Adipocyte (in vitro differentiated cells): ENCODE measurements around the gene GRIA3.
"Not testable (repeated sequence)": the region's sequence is repeated elsewhere in the genome, so short reads cannot be mapped to it uniquely, and the experiment has no call there.

ENCODE experiments used
- DNase-seq: peaks from one replicate; pipeline ENCODE4 v3.0.0-alpha.2; 2015; ENCODE audit warnings: low read depth
- H3K27me3 ChIP-seq: replicated peaks from 2 replicates; pipeline ENCODE4 v1.7.0; 2013; ENCODE audit warnings: mild to moderate bottlenecking, low read length, moderate library complexity; ENCODE audit not compliant: control insufficient read depth, insufficient read depth
- H3K36me3 ChIP-seq: 2 replicates; pipeline ENCODE4 v1.7.0; 2013; ENCODE audit warnings: low read length, mild to moderate bottlenecking, moderate library complexity; ENCODE audit not compliant: control insufficient read depth, insufficient read depth, severe bottlenecking
- H3K4me1 ChIP-seq: 2 replicates; pipeline ENCODE4 v1.7.0; 2013; ENCODE audit warnings: mild to moderate bottlenecking, low read length, moderate library complexity; ENCODE audit not compliant: control insufficient read depth, insufficient read depth
- H3K4me3 ChIP-seq: 2 replicates; pipeline ENCODE4 v1.7.0; 2013; ENCODE audit warnings: mild to moderate bottlenecking, low read length, moderate library complexity
- H3K9ac ChIP-seq: 2 replicates; pipeline ENCODE4 v1.7.0; 2013; ENCODE audit warnings: mild to moderate bottlenecking, low read length, moderate library complexity
- H3K9me3 ChIP-seq: 2 replicates; pipeline ENCODE4 v1.7.0; 2013; ENCODE audit warnings: mild to moderate bottlenecking, low read length, moderate library complexity; ENCODE audit not compliant: control insufficient read depth

The GRIA3 gene

DNA sequence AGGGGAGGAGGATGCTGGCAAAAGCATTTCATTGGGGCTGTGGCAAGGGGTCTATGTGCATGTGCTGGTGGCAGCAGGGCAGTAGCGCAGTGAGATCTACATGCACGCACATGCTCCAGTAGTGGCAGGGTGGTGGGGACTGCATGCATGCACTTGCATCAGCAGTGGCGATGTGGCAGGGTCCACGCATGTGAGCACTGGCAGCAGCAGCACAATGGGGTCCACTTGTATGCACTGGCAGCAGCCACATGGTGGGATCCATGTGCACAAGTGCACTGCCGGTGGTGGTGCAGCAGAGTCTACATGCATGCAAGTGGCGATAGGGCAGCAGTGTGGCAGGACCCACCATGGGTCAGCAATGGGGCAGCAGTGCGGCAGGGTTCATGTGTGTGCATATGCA lies 315.7 kb downstream of the GRIA3 start:
- no peak overlapping the region for H3K9ac ChIP-seq
- no peaks in the 10 kb centered on the region for H3K27me3 ChIP-seq
- no peaks in the 10 kb centered on the region for H3K36me3 ChIP-seq
- no peaks in the 10 kb centered on the region for H3K9me3 ChIP-seq
- H3K4me1 ChIP-seq = no peaks in the 10 kb centered on the region
- no peak for DNase-seq
- no peak overlapping the region for H3K4me3 ChIP-seq

GRCh38 chrX:123504047-123504446 lies 320.0 kb downstream of the GRIA3 start:
- no peaks in the 10 kb centered on the region for H3K27me3 ChIP-seq
- H3K4me1 ChIP-seq = no peaks in the 10 kb centered on the region
- H3K36me3 ChIP-seq = no peaks in the 10 kb centered on the region
- H3K4me3 ChIP-seq = no peak overlapping the region
- no peak overlapping the region for H3K9ac ChIP-seq
- peaks cover 4% of the 10 kb centered on the region for H3K9me3 ChIP-seq
- DNase-seq = no peak

- no peak for DNase-seq
- Histone ChIP-seq H3K9me3 (peaks cover 8% of the 10 kb centered on the region), H3K4me3 (no peak overlapping the region), H3K9ac (no peak overlapping the region), H3K36me3 (no peaks in the 10 kb centered on the region), H3K27me3 (no peaks in the 10 kb centered on the region), H3K4me1 (no peaks in the 10 kb centered on the region)
Observed at GRCh38 chrX:123504630-123505270, 320.7 kb downstream of the GRIA3 start.

- no peaks in the 10 kb centered on the region for H3K27me3 ChIP-seq
- peaks cover 12% of the 10 kb centered on the region for H3K9me3 ChIP-seq
- H3K36me3 ChIP-seq = no peaks in the 10 kb centered on the region
- H3K4me3 ChIP-seq = no peak overlapping the region
- H3K9ac ChIP-seq = no peak overlapping the region
- H3K4me1 ChIP-seq = no peaks in the 10 kb centered on the region
- DNase-seq = no peak
Observed at GRCh38 chrX:123513585-123514278, 329.7 kb downstream of the GRIA3 start.

DNA sequence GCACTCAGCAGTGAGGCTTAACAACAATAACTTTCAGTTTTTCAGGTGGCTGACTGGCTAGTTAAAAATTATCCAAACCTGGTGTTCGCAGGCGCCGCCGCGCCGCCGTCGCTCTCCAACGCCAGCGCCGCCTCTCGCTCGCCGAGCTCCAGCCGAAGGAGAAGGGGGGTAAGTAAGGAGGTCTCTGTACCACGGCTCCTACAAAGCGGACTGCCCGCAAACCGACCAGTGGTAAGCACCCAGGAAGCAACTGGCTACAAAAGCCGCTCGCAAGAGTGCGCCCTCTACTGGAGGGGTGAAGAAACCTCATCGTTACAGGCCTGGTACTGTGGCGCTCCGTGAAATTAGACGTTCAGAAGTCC lies 330.2 kb downstream of the GRIA3 start:
- not testable (repeated sequence) for DNase-seq, H3K27me3 ChIP-seq, H3K4me1 ChIP-seq, H3K36me3 ChIP-seq, H3K4me3 ChIP-seq, H3K9ac ChIP-seq
- H3K9me3 ChIP-seq = peaks cover 12% of the 10 kb centered on the region

- peaks cover 7% of the 10 kb centered on the region for H3K9me3 ChIP-seq
- H3K4me3 ChIP-seq = no peak overlapping the region
- no peak for DNase-seq
- no peaks in the 10 kb centered on the region for H3K36me3 ChIP-seq
- H3K27me3 ChIP-seq = no peaks in the 10 kb centered on the region
- no peak overlapping the region for H3K9ac ChIP-seq
- no peaks in the 10 kb centered on the region for H3K4me1 ChIP-seq
Observed at GRCh38 chrX:123518791-123519190, 334.7 kb downstream of the GRIA3 start.

DNA sequence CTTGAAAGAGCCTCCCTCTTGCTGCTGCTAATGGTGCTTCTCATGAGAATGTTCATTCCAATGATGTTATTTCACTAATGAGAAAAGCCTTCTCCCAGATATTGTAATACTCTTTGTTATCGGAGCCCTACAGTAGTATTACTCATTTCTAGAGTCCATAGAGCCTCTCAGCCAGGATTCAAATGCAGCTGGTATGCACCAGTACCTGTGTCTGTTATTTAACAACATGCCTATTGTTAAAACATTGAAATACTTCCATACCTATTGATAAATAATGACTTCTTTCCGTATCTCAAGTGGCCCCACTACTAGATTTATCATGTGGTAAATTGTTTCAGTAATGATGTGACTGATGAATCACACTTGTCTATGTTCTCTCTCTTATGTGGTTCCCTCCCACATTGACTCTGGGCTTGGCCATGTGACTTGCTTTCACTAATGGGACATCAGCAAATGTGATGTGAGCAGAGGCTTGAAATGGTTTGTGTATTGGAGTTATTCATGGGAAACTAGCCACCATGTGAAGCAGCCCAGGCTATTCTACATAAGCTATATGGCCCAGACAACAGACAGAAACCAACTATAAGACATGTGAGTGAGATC lies 341.1 kb downstream of the GRIA3 start:
- Histone ChIP-seq H3K36me3 (no peaks in the 10 kb centered on the region), H3K4me1 (no peaks in the 10 kb centered on the region), H3K27me3 (no peaks in the 10 kb centered on the region), H3K9ac (no peak overlapping the region), H3K4me3 (no peak overlapping the region), H3K9me3 (no peaks in the 10 kb centered on the region)
- DNase-seq = no peak

- H3K9me3 ChIP-seq = peaks cover 17% of the 10 kb centered on the region
- not testable (repeated sequence) for H3K4me1 ChIP-seq, H3K9ac ChIP-seq, DNase-seq, H3K27me3 ChIP-seq, H3K36me3 ChIP-seq, H3K4me3 ChIP-seq
Observed at GRCh38 chrX:123530726-123531125, 346.6 kb downstream of the GRIA3 start.
